ENCODE measurements around the gene GALNT18.

GALNT18 gene

GRCh38 chr11:11594162-11594561 lies 27.6 kb downstream of the GALNT18 start (continued):
- TF ChIP-seq ZBTB49 (tag by site-specific recombination; IDR thresholded peaks at IDR 0.05; ENCODE audit: low read depth), result no peak

GRCh38 chr11:11592146-11592684 lies 29.6 kb downstream of the GALNT18 start:
- CTCF ChIA-PET, result interaction anchor here (0.7 kb wide), 1 partner anchor 8 kb away, joined by 9 read pairs; no protein-coding TSS in a partner anchor
- no peaks in the 10 kb centered on the region for H3K36me3 ChIP-seq (ENCODE audit: control insufficient read depth in 2 of 2, insufficient read depth in 1 of 2, low read length in 2 of 2)
- no peaks in the 10 kb centered on the region for H3K9me3 ChIP-seq (ENCODE audit: control insufficient read depth, insufficient read depth, low read depth, low read length)
- no peaks in the 10 kb centered on the region for H3K4me1 ChIP-seq (ENCODE audit: control insufficient read depth, insufficient read depth, low read length)
- H3K27ac ChIP-seq (ENCODE audit: extremely low read depth, low read depth, low read length), result no peak overlapping the region
- no peak for TF ChIP-seq IKZF3 (tag by site-specific recombination; IDR thresholded peaks at IDR 0.05)
- no peak for TF ChIP-seq GFI1B (tag by site-specific recombination; IDR thresholded peaks at IDR 0.05)
- no peak for TF ChIP-seq ZNF280C (tag by site-specific recombination; IDR thresholded peaks at IDR 0.05)
- no peak for TF ChIP-seq ZNF830 (tag by site-specific recombination; IDR thresholded peaks at IDR 0.05; ENCODE audit: low read depth)
- no peak for TF ChIP-seq TCF7L2 (IDR thresholded peaks at IDR 0.05; ENCODE audit: borderline replicate concordance, low read depth, low read length)
- TF ChIP-seq ZSCAN23 (tag by site-specific recombination; IDR thresholded peaks at IDR 0.05), result no peak
- no peak for TF ChIP-seq WT1 (tag by site-specific recombination; IDR thresholded peaks at IDR 0.05)
- TF ChIP-seq BCL11B (tag by site-specific recombination; IDR thresholded peaks at IDR 0.05; ENCODE audit: low read depth), result no peak
- TF ChIP-seq ZFHX2 (tag by site-specific recombination; conservative IDR thresholded peaks at IDR 0.05), result no peak
- no peak for TF ChIP-seq ZNF266 (tag by site-specific recombination; IDR thresholded peaks at IDR 0.05; ENCODE audit: low read depth)
- no peak for TF ChIP-seq ZNF585B (tag by site-specific recombination; IDR thresholded peaks at IDR 0.05)
- no peak for TF ChIP-seq ZNF791 (tag by site-specific recombination; IDR thresholded peaks at IDR 0.05)
- no peak for TF ChIP-seq ZNF324 (tag by site-specific recombination; IDR thresholded peaks at IDR 0.05)
- no peak for TF ChIP-seq ZNF510 (tag by site-specific recombination; IDR thresholded peaks at IDR 0.05; ENCODE audit: insufficient replicate concordance)
- POLR2A ChIA-PET, result no interaction called here
- no peak overlapping the region for H3K4me3 ChIP-seq (ENCODE audit: low read depth, low read length)

- Histone ChIP-seq H3K4me1 (ENCODE audit: control insufficient read depth, insufficient read depth, low read length) (no peaks in the 10 kb centered on the region; the same call in 1 of the 2 replicates), H3K27ac (ENCODE audit: extremely low read depth, low read depth, low read length) (no peak overlapping the region), H3K9me3 (ENCODE audit: control insufficient read depth, insufficient read depth, low read depth, low read length) (no peaks in the 10 kb centered on the region), H3K4me3 (ENCODE audit: low read depth, low read length) (no peak overlapping the region), H3K36me3 (ENCODE audit: control insufficient read depth in 2 of 2, insufficient read depth in 1 of 2, low read length in 2 of 2) (no peaks in the 10 kb centered on the region)
- ChIA-PET POLR2A (no interaction called here), CTCF (no interaction called here)
- TF ChIP-seq ZBTB44 (tag by site-specific recombination; IDR thresholded peaks at IDR 0.05) (no peak), ZNF416 (tag by site-specific recombination; IDR thresholded peaks at IDR 0.05) (no peak), ZNF362 (tag by site-specific recombination; IDR thresholded peaks at IDR 0.05) (no peak), ZSCAN23 (tag by site-specific recombination; IDR thresholded peaks at IDR 0.05) (no peak), ZNF600 (tag by site-specific recombination; IDR thresholded peaks at IDR 0.05) (no peak), ZNF121 (tag by site-specific recombination; IDR thresholded peaks at IDR 0.05) (no peak), ZNF837 (tag by site-specific recombination; IDR thresholded peaks at IDR 0.05) (no peak), ZNF610 (tag by site-specific recombination; IDR thresholded peaks at IDR 0.05; ENCODE audit: borderline replicate concordance) (no peak), ZSCAN5A (tag by site-specific recombination; IDR thresholded peaks at IDR 0.05) (no peak), SP7 (tag by site-specific recombination; IDR thresholded peaks at IDR 0.05) (no peak), ZNF629 (tag by site-specific recombination; IDR thresholded peaks at IDR 0.05) (no peak), SP2 (tag by site-specific recombination; IDR thresholded peaks at IDR 0.05) (no peak)
Measured at GRCh38 chr11:11589437-11589836, 32.4 kb downstream of the GALNT18 start.
